ENCODE data around the gene YEATS4. TPM values are rescaled to one million over a fixed set of nuclear protein-coding genes. Genes with fewer than 3 reads are reported as not detected.

The YEATS4 gene
- total RNA-seq, 1 donor: 37.2 TPM

DNA sequence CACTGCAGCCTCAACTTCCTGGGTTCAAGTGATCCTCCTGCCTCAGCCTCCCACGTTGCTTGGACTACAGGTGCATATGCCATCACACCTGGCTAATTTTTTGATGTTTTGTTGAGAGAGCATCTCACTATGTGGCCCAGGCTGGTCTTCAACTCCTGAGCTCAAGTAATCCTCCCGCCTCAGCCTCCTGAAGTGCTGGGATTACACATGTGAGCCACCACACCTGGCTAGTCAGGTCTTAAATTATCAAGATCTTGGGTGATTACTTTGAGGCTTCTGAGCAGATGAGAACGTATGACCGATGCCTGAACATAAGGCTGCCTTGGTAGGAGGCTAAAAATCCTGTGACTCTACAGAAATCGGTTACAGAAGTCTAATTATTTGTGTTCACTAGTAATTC is 57.7 kb downstream of the YEATS4 start:
- DNase-seq (ENCODE audit: low read depth): no peak

DNA sequence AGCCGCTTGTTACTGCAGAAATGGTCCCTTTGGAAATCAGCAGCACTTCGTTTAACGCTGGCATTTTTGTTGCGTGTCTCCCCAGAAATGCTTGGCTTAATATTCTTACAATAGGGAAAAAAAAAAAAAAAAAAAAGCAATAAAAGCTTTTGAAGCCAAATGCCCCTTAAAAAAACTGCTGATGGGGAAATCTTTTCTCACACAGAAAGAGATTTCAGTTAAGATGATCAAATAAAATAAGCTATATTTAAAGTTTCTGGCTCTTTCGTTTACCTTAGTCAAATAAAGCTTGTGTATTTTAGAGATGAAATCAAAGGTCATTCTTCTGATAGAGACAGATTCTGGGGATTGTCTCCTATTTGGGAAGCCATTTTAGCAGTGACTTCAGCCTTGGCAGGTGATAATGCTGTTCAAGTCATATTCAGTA is 58.2 kb downstream of the YEATS4 start:
- H3K4me3 ChIP-seq (ENCODE audit: low read depth, low read length): no peak overlapping the region
- DNase-seq (ENCODE audit: low read depth): no peak
- TF ChIP-seq, protein P1, sequence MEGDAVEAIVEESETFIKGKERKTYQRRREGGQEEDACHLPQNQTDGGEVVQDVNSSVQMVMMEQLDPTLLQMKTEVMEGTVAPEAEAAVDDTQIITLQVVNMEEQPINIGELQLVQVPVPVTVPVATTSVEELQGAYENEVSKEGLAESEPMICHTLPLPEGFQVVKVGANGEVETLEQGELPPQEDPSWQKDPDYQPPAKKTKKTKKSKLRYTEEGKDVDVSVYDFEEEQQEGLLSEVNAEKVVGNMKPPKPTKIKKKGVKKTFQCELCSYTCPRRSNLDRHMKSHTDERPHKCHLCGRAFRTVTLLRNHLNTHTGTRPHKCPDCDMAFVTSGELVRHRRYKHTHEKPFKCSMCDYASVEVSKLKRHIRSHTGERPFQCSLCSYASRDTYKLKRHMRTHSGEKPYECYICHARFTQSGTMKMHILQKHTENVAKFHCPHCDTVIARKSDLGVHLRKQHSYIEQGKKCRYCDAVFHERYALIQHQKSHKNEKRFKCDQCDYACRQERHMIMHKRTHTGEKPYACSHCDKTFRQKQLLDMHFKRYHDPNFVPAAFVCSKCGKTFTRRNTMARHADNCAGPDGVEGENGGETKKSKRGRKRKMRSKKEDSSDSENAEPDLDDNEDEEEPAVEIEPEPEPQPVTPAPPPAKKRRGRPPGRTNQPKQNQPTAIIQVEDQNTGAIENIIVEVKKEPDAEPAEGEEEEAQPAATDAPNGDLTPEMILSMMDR (IDR thresholded peaks at IDR 0.05; ENCODE audit: insufficient read depth, low read length): no peak

More for the DNA sequence above, 57.7 kb downstream of the YEATS4 start:
- H3K4me3 ChIP-seq (ENCODE audit: low read depth, low read length): no peak overlapping the region
- TF ChIP-seq, protein P1 (IDR thresholded peaks at IDR 0.05; ENCODE audit: insufficient read depth, low read length): no peak

GRCh38 chr12:69419701-69420100 is 60.2 kb downstream of the YEATS4 start:
- H3K4me3 ChIP-seq (ENCODE audit: low read depth, low read length): no peak overlapping the region
- no peak for DNase-seq (ENCODE audit: low read depth)
- TF ChIP-seq, protein P1 (IDR thresholded peaks at IDR 0.05; ENCODE audit: insufficient read depth, low read length): no peak

DNA sequence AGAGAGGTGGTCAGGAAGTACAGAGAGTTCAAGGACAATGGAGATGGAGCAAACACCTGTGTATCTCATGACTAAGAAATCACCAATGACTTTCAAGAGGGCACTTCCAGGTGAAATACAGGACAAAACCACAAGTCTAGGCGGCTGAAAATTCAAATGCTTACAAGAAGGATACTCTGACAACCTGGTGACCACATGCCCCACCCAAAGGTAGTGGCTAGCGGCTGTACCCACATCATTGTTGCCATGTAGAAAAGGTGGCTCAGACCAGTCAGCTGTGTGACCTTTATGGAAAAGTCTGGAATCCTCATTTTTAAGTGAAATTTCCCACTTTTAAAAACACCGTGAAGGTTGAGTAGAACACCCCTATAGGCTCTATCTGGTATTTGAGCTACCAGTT is 62.0 kb downstream of the YEATS4 start:
- DNase-seq (ENCODE audit: low read depth): no peak
- no peak overlapping the region for H3K4me3 ChIP-seq (ENCODE audit: low read depth, low read length)
- TF ChIP-seq, protein P1 (IDR thresholded peaks at IDR 0.05; ENCODE audit: insufficient read depth, low read length): no peak

DNA sequence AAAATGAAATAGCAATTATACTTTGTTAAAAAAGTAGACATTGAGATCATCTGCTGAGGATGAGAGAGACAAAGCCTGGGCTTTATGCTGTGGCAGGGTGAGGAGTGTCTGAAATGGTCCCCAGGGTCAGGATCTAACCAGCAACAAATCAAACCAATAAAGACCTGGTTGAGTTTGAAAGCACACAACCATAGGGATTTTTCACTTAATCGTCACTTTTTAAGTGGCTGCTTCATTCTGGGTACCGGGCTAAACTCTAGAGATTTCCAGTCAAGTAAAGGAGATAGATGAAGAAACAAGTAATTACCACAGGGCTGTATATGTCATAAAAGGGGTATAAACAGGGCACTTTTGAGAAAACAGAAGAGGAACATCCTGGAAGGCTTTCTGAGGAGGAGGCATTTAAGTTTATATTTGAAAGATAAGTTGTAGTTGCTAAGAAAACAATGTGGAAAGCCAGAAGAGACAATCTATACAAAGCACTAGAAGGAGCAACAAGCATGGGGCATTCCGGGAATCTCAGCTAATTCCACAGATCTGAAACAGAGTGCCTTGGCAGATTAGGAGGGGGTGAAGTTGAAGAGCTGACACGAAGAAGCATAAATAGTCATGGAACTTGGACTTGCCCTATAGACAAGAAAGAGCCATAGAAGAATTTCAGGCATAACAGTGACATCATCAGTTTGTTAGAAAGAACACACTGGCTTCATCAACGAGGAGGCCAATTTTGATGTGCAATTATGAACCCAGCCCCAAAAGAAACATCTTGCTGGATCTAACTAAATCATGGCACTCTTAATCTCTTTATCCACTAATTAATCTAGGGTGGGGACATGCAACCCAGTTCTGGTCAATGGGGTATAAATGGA is 63.7 kb downstream of the YEATS4 start:
- H3K4me3 ChIP-seq (ENCODE audit: low read depth, low read length): no peak overlapping the region
- TF ChIP-seq, protein P1 (IDR thresholded peaks at IDR 0.05; ENCODE audit: insufficient read depth, low read length): no peak
- peak; percentile 13 for DNase-seq (ENCODE audit: low read depth)

GRCh38 chr12:69425417-69425816 is 65.9 kb downstream of the YEATS4 start:
- TF ChIP-seq, protein P1 (IDR thresholded peaks at IDR 0.05; ENCODE audit: insufficient read depth, low read length): no peak
- no peak overlapping the region for H3K4me3 ChIP-seq (ENCODE audit: low read depth, low read length)
- no peak for DNase-seq (ENCODE audit: low read depth)

Data from fibroblast of the aortic adventitia (primary cell).